Stimulated activated CD4-positive, alpha-beta T cell treated with anti-CD3 and anti-CD28 coated beads, Interleukin-1b, Interleukin-23, amount 100 ng/mL, for 48 hours (primary cell): ENCODE results near the gene GYPB.
"Not testable (repeated sequence)": the region's sequence is repeated elsewhere in the genome, so short reads cannot be mapped to it uniquely, and the experiment has no call there.

Experiments used
- DNase-seq: peaks from one replicate; pipeline ENCODE4 v3.0.0-alpha.2; 2020

The GYPB gene

GRCh38 chr4:144008602-144009001 lies 10.6 kb downstream of the GYPB start:
- not testable (repeated sequence) for DNase-seq

GRCh38 chr4:144007960-144008359 lies 11.2 kb downstream of the GYPB start:
- not testable (repeated sequence) for DNase-seq

DNA sequence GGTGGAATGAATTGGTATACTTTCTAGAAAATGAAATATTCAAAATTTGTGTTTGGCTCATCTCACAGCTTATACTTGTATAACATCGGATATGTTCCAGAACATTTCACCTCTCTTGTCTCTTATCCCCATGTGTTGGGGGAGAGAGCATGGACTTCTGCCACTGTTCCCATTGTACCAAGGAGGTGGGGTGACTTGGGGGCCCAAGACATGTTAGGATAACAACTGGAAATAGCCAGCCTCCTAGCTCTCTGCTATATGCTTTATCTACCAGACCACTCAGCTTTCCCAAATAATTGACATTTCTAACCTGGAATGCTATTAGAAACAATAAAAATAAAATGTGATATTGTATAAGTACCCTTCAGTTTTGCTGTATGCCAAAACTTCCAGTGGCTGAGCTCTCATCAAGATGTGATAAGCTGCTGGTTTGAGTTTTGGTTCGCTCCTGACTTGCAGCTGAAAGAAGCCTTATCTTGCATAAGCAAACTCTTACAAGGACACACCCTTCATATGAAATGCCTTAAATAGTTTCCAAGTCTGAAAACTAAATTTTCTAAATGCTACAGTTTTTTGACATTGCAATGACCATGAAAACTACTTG lies 12.9 kb downstream of the GYPB start:
- DNase-seq = not testable (repeated sequence)

DNA sequence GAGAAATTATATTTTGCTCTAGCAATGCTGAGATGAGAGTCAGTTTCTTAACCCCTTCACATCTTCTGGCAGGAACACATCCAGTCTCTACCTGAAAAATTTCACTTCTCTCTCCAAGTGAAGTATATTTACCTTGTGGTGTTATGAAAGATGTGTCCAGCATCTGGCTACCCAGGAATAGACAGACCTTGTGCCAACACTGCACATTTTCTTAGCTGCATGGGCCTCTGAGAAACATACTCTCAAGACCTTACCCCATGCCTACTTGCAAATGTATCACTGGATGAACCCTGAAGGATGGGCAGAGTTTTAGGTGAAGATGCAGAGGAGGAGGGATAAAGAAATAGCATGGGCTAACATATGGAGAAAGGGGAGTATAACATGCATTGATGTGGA lies 13.6 kb downstream of the GYPB start:
- not testable (repeated sequence) for DNase-seq

- DNase-seq = not testable (repeated sequence)
Observed at GRCh38 chr4:144004868-144005557, 14.2 kb downstream of the GYPB start.

- DNase-seq = not testable (repeated sequence)
Observed at GRCh38 chr4:144003890-144004265, 15.3 kb downstream of the GYPB start.

DNA sequence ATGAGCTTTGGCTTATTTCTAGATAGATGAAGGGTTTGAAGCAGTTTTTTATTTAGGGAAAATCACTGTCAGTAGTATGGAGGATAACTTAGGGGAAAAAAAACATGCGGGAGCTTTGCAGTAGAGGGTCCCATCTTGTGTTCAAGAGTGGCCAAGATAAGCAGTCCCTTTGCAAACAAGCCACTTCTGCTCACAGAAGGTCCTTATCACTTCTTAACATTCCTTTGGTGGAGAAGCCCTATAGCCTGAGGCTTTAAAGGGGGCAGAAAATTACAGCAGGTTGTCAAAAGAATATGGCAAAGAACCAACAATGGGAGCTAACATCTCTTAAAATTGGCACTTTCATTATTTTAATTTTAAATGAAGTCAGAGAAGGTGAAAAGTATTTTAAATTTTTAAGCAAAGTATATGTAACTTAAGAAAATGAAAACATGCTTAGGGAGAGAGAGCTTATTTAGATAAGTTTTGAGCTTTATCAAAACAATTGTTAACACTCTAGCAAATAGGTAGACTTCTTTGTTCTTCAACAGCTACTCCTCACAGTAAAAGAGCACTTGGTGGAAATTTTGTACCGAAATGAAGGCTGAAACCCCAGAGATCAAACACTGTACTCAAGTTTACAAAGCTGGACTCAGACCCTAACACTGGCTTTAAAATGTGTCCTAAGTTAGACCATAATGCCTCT lies 15.8 kb downstream of the GYPB start:
- not testable (repeated sequence) for DNase-seq

DNA sequence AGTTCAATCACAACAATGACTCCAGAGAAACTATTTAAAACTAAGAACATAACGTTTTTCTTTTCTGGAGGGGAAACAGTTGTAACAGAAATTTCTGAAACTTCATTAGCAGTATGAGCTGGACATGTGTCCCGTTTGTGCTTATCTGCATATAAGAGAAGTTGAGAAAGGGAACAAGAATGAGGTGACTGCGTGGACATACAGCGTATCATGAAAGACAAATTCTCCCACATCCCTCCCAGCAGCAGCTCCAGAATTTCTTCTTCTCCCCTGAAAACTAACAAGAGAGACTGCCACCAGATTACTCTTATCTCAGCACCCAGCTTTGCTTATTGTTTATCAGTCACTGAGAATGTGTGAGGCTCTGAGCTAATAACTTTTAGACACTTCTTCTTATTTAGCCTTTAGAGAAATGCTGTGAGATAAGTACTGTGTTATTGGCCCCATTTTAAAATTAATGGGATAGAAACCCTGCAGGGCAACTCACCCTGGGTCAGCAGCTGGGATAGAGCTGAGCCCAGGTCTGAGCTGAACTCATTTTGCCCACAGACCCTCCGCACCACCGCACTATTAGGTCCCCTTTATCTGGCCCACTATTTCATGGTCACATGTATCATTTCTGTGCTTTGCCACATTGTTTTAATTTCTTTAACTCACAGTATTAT lies 18.7 kb downstream of the GYPB start:
- not testable (repeated sequence) for DNase-seq

- DNase-seq = not testable (repeated sequence)
Observed at GRCh38 chr4:143996193-143996592, 23.0 kb downstream of the GYPB start.

DNA sequence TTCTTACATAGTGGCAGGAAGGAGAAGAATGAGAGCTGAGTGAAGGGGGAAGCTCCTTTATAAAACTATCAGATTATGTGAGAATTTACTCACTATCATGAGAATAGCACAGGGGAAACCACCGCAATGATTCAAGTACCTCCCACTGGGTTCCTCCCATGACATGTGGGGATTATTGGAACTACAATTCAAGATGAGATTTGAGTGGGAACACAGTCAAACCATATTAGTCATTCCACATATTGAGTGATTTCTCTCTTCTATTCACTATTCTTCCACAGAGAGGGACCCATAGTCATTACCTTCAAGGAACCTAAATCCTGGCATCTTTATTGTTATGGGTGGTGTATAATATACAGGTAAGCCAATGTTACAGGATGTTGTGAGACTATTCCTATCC lies 27.4 kb downstream of the GYPB start:
- not testable (repeated sequence) for DNase-seq

DNA sequence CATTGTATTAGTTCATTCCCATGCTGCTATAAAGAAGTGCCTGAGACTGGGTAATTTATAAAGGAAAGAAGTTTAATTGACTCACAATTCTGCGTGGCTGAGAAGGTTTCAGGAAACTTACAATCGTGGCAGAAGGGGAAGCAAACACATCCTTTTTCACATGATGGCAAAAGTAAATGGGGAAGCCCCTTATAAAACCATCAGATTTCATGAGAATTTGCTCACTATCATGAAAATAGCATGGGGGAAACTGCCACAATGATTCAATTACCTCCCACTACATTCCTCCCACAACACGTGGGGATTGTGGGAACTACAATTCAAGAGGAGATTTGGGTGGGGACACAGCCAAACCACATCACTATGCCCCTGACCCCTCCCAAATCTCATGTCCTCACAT lies 28.5 kb downstream of the GYPB start:
- DNase-seq = not testable (repeated sequence)

- no peak for DNase-seq
Observed at GRCh38 chr4:143986180-143986579, 33.0 kb downstream of the GYPB start.

DNA sequence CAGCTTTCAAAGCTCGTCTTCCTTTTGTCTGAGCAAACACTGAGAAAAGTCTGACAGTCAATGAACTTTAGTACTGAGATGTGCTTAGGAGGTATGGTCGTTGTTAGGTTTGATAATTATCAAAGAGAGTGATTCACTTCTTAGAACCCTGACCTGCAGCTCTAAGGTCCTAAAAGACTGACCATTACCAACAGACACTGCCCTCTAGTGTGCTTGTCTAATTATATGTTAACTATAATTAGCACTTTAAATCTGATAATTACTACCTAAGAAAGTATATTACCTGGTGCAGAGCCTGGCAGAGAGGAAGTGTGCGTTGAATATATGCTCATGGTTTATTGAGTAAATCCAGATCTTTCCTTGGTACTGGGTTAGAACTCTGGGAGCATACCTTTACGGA lies 38.4 kb downstream of the GYPB start:
- not testable (repeated sequence) for DNase-seq

- DNase-seq = not testable (repeated sequence)
Observed at GRCh38 chr4:143975527-143975926, 43.7 kb downstream of the GYPB start.

DNA sequence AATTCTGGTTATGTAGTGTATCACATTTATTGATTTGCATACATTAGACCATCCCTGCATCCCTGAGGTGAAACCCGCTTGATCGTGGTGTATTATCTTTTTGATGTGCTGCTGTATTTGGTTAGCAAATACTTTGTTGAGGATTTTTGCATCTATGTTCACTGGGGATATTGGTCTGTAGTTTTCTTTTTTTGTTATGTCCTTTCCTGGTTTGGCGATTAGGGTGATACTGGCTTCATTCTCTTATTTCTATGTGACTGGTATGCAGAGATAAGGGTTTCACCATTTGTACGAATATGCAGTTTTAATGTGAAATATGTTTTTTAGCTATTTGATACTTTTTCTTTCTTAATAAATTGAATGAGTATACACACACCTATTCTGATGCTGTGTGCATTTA lies 45.2 kb downstream of the GYPB start:
- DNase-seq = not testable (repeated sequence)

- no peak for DNase-seq
Observed at GRCh38 chr4:143961075-143961474, 58.1 kb downstream of the GYPB start.

- not testable (repeated sequence) for DNase-seq
Observed at GRCh38 chr4:143955306-143955705, 63.9 kb downstream of the GYPB start.

GRCh38 chr4:143951458-143951972 lies 67.7 kb downstream of the GYPB start:
- DNase-seq = not testable (repeated sequence)

DNA sequence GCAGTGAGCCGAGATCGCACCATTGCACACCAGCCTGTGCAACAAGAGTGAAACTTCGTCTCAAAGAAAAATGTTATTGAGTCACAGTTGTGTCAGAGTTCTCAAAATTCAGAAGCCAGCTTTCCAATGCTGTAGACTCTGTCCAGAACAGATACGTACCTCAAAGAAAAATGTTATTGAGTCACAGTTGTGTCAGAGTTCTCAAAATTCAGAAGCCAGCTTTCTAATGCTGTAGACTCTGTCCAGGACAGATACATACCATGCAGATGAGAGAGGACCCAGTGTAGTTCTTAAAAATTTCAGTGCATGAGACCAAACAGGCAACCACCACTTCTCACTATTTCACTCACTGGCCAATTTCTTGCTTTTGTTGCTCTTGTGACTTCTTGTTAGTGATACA lies 68.2 kb downstream of the GYPB start:
- not testable (repeated sequence) for DNase-seq

DNA sequence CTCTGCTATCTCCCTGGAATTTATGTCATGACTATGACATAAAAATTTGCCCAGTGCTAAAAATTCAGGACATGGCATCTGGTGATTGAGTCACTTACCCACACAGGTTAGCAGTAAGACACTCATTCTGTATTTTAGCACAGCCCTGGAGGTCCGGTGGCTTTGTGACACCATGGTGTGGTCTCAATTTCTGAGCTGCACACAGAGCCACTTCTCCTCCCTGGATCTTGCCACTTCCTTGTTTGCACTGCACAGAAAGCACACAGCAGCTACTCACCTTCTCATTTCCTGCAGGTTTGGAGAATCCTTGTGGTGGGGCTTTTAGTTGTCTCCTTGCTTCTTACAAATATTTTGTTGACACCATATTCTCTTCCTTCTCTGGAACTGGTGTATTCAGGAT lies 69.0 kb downstream of the GYPB start:
- not testable (repeated sequence) for DNase-seq

DNA sequence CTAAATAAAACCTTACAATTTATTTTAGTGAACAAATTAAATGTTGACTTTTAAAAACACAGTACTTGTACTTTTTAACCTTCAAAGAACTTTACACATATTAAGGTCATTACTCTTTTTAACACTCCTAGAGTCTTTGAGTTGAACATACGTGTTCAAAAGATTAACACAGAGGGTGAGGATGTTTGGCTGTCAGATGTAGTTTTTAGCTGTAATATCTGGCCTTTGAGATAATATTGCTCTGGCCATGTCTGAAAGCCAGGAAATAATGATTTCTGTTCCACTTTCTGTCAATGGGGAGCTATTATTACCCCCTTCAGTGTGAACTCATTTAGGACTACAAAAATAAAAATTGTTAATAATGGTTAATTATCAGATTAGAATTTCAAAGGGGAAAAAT lies 71.7 kb downstream of the GYPB start:
- DNase-seq = not testable (repeated sequence)
